GM19099 (cell line): Measurements from ENCODE around the gene TWNK.

Experiments
- POLR2A ChIP-seq: IDR thresholded peaks from 3 replicates; pipeline ENCODE4 v1.6.1; 2011; ENCODE audit warnings: low read depth; ENCODE audit not compliant: insufficient read length; ENCODE audit errors: extremely low read depth

The TWNK gene

DNA sequence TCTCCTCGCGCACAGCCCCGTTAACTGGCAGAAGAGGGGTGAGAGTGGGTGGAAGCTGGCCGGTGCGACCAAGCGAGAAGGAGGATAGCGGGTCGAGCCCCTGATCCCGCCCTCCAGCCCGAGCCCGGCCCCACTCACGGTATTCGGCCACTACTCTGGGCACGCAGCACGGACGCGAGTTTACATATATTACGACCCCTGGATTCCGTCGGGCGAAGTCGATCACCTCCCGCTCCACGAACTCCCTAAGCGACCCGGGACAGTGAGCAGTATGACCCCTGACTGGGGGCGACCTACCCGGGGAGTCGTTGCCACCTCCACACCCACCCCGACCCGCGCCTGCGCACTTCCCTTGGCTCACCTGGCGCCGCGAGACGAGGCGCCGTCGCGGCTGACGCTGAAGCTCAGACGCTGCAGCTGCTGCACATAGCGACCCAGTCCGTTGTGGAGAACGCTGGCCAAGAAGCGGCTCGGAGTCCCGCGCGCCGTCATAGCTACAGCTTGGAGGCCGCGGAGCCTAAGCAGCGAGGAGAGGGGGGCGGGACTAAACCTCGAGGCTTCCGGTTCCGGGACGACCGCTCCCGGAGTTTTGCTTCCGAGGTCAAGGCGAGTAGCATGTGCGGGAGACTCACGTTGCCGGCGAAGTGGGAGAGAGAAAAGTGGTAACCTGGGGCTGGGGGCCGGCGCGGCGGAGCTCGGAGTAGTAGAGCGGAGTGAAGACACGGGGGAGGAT, at the start of gene TWNK, which contains the start of gene MRPL43:
Gene TWNK (plus strand): TSS at position 592 of the 733 bp plus-strand sequence. CDS start 668 bp downstream, outside the sequence.
Gene MRPL43 (minus strand): TSS at position 546 of the 733 bp plus-strand sequence. CDS start 54 bp downstream, at position 492.
- peak; percentile 79 for TF ChIP-seq POLR2A

DNA sequence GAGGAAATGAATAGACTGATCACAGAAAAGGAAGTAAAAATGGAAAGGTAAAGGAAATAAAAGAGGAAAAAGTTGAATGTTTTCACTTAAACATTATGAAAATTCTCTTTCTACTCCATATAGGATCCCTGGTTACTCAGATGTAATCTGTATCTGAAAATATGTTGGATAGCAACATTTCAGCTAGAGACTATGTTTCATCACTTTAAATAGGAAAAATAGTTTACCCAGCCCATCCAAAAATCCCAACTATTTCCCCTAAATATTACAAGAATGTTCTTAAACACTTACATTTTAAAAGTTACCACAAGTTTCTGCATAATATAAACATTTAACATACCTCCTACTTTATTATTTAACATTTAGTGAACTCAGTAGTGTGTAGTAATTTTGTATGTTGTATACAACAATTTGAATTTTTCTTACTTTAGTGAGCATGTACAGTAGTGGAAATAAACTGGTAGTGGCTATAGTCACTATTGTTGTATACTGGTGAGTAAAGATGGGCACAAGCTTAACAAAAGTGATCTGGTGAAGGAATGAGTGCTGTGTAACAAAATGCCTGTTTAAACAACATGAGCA, 47.5 kb upstream of the TWNK start:
- no peak for TF ChIP-seq POLR2A

DNA sequence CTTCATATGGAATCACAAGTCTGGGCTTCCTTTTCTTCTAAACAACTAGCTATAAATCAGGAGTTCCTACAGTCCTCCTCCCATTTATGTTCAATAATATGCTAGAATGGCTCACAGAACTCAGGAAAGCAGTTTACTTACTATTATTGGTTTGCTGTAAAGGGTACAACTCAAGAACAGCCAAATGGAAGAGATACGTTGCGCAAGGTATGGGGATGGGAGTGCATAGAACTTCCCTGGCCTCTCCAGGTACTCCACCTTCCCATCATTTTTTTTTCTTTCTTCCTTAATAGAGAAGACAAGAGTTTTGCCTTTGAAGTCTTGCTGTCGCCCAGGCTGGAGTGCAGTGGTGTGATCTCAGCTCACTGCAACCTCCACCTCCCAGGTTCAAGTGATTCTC, 45.1 kb upstream of the TWNK start:
- no peak for TF ChIP-seq POLR2A

DNA sequence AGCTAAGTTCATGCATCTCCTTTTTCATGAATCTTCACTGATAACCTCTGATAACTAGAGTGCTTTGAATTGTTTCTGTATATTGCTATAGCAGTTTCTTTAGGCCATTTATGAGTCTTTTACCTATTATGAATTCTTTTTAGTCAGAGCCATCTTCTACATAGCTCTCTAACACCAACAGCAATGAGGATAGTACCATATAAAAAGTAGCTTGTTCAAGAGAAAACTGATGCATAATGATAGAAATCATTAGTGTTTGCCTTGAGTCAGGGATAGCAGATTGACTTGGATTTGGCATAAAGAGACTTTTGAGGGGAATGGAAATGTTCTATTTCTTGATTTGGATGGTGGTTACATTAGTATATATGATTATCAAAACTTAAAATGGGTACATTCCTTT, 43.8 kb upstream of the TWNK start:
- no peak for TF ChIP-seq POLR2A

DNA sequence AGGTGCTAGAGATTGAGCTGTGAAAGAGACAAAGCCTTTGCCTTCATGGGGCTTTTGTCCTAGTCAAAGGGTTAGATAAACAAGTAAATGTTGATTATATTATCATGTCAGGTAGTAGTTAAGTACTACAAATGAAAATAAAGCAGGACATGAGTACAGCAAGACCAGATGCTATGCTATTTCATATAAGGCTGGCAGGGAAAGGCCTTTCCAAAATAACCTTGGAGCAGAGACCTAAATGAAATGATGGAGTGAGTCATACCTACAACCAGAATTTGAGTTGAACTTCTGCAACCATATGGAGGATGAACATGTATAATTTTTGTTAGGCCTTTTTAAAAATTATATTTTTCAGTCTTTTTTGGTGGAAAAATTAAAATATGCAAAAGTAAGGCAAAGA, 41.6 kb upstream of the TWNK start:
- no peak for TF ChIP-seq POLR2A

DNA sequence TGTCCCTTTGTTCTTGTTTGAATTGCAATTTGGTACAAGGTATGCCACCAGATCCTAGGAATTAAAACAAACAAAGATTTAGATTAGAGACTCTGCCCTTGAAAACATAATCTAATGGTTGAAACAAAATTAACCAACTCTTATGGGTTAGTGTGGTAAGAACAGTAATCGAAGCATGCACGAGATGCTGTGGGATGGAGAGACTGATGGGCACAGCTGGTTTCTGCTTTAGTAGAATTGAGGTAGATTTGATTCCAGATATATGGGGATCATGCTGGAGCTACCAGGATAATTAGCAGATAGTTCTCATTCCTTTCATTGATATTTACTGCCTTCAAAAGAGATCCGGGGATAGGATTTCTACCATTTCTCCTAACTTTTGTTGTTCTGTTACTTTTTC, 38.4 kb upstream of the TWNK start:
- TF ChIP-seq POLR2A, result no peak

DNA sequence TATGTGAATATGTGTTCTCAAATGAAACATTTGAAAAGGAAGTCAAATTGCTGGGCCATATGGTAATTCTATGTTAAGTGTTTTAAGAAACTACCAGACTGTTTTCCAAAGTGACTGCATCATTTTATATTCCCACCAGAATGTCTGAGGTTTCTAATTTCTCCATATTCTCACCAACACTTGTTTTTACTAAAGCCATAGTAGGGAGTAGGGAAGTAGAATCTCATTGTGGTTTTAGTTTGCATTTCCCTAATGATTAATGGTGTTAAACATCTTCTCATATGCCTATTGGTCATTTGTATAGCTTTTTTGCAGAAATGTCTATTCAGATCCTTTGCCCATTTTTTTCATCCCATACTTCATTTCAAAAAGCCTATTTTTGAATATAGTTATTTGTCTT, 27.1 kb upstream of the TWNK start:
- TF ChIP-seq POLR2A, result no peak

DNA sequence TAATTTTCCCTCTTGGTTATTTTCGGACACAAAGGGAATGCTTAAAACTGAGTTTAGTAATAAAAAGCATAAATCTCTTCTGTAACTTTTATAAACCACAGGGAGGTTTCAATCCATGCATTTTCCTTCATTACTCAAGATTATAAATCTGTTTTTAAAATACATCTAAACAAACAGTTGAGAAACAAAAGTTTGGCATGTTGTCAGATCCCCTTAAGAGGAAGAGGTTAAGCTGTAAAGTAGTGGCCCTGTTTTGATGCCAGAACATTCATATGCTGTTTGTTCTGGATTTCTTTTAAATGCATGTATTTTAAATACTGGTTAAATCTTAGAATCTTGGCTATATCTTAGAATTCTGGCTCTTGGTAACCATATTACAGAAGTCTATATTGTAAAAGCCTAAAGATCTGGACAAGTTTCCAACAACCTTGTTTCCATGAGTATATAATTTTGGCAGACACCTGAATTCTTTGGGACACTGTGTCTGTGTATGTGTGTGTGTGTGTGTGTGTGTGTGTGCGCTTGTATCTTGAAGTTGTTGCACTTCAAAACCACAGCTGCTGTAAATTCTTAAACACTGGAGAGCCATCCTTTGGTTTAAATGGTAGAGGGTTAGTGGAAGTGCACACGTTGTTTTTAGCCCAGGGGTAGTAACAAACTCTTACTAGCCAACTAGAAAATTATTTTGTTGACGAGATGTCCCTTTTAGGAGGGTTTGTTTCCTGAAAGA, 24.8 kb upstream of the TWNK start:
- no peak for TF ChIP-seq POLR2A

DNA sequence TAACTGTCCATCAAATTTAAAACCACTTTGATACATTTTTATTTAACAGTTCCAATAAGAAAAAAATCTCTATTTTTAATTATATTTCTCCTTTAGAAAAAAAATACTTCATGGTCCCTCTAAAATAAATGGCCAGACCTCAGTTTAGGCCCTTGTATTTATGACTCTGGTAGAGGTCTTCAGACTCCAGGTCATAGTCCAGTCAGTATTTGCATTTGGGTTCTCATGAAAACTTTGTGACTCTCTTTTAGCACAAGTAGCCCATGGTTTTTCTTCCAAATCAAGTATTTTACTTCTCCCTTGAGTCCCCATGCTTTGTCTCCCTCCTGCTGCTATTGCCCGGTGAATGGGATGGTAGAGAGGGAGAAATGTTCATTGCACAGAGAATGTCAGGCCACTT, 23.5 kb upstream of the TWNK start:
- no peak for TF ChIP-seq POLR2A

DNA sequence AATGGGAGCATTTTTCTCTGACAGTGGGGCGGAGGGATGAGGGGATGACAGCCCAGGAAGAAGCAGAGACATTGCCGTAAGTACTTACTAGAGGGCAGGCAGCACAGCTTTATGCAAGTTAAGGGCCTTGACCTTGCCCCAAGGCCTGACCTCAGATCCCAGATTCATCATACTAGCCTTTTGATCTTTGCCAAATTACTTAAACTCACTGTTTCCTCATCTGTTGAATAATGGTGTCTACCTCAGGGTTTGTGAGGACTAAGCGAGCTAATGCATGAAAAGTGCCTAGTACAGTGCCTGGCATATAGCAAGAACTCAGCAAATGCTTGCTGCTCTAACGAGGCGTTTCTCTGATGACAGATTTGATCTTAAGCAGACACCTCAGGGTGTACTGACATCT, 21.5 kb upstream of the TWNK start:
- no peak for TF ChIP-seq POLR2A

DNA sequence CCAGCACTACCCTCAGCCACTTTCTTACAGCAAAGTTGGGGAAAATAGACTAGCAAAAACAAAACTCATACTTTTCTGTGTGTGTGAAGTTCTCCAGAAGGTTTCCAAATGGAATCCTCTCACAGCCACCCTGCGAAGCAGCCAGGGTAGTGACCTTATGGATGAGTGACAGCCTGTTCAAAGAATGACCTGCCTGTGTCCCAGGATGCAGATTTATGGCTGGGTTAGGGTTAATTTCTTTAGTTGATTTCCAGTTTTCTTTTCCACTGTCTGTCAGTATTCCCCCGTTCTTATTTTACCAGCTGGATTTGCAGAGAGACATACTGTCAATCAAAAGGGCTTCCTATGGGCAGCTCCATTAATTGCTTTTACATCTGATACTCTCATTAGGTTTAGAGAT, 20.5 kb upstream of the TWNK start:
- TF ChIP-seq POLR2A, result no peak

DNA sequence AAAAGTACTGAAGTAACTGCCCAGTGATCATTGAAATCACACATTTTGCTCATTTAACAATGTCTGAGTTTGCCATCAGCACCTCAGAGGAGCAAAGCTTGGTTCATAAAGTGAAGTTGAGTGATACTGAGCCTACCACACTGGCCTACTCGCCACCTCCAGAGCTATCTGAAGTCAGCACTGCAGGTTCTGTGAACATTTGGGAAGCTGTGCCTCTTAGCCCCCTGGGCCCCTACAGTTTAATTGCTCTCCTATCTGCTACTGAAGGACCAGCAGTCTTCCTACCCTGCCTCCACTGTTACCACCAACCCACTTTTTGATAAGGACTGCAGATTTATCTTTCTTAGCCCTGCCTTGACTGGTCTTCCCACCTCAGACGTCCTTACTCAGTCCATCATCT, 20.0 kb upstream of the TWNK start:
- no peak for TF ChIP-seq POLR2A

DNA sequence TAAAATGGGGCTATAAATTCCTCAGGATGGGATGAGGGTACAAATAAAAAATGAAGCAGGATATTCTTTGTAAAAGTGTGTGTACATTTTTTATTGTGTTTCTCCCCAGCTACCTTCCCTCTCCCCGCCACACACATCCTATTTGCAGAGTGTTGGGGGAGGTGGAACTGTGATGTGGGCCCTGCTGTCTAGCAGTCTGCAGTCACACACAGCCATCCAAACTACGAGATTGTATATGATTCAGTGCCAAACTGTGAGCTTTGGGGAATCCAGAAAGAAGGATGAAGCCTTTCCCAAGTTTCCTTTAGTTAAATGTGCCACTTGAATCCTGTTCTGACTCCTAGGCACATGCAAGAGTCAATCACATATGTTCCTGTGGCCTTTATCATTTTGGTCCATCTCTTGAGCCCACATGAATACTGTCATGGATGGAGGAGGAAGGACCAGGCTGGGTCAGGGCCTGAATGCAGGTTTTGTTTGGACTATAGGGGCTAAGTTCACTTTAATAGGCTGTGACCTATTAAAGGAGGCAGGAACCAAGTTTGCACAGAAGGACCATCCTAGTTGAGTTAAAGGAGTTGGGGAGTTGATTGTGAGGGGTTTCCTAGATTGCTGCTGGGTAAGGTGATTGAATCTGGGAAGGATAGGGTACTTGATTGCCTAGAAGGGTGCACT, 19.1 kb upstream of the TWNK start:
- no peak for TF ChIP-seq POLR2A

DNA sequence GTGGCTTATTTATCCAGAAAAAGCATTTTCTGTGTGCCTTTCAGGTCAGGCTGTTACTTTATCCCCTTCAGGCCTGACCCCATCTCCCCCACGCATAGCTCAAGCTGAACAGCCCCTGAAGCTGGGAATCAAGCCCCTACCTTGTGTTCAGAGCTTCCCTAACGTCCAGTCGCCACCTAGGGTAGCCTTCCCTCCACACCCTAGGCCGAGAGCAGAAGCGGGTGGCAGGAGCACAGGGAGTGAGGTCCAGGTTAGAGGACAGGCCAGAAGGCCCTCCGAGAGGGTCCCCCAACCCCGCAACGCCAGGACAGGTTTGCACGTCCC, 18.5 kb upstream of the TWNK start:
- TF ChIP-seq POLR2A, result no peak
